Measurements from ENCODE around the gene RBM17.
"Not testable (repeated sequence)": the region's sequence is repeated elsewhere in the genome, so short reads cannot be mapped to it uniquely, and the experiment has no call there.

The RBM17 gene

DNA sequence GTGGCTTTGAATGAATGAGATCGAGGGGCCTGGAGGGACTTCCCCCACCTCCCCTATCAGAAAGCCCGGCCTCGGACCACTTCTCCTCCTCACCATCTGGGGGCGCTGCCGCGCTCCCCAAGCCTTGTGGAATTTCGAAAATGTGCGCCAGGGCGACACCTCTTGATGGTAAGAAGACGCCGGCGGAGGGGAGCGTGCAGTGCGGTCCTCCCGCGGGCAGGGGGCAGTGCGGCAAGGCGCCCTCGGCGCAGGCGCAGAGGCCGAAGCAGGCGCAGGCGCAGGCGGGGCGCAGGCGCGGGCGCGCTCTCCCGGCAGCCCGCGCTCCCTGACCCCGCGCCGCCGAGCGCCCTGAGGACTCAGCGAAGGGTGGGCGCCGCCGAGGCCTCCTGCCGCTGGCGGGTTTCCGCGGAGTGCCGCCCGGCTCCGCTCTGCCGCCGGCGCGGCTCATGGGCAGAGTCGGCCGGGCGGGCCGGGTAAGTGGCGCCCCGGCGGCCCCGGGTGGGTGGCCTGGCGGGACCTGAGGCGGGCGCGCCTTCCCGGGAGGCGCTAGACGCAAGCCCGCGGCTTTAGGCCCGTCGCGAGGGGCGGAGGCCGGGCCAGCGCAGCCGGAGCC lies at the start of gene RBM17:
TSS of gene RBM17 (plus strand) at position 314 of the 613 bp plus-strand sequence. CDS start 8,032 bp downstream, outside the sequence.
- peak; percentile 79 for DNase-seq (ENCODE audit: low read depth)

- no peak for DNase-seq (ENCODE audit: low read depth)
Observed at GRCh38 chr10:6039711-6040110, 49.1 kb upstream of the RBM17 start.

- DNase-seq (ENCODE audit: low read depth) = no peak
Observed at GRCh38 chr10:6040205-6040604, 48.6 kb upstream of the RBM17 start.

GRCh38 chr10:6043377-6043776 lies 45.5 kb upstream of the RBM17 start:
- DNase-seq (ENCODE audit: low read depth) = not testable (repeated sequence)

GRCh38 chr10:6044060-6044459 lies 44.8 kb upstream of the RBM17 start:
- no peak for DNase-seq (ENCODE audit: low read depth)

DNA sequence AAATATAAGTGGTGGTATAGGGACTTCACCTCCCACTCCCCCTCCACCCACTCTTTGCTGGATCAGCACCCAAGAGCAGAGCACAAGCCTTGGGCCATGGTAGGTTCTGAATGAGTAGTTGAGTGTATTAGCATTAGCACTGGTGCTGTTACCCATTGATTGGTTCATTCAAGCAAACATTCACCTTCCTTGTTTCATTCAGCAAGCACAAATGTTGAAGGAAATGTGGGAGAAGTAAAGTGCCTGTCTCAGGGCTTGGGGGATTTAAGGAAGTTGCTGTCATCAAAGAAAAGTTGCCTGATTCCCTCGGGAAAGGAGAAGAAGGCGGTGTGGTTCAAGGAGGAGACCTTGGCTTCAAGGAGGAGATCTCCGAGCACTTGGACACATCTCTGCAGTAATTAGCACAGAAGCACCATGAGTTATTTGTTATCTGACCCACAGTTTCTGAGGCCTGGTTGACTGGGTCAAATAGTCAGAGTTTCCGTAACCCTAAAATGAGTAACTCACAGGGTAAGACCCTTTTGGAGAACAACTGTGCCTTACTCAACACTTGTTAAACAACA lies 44.0 kb upstream of the RBM17 start:
- DNase-seq (ENCODE audit: low read depth) = no peak

DNA sequence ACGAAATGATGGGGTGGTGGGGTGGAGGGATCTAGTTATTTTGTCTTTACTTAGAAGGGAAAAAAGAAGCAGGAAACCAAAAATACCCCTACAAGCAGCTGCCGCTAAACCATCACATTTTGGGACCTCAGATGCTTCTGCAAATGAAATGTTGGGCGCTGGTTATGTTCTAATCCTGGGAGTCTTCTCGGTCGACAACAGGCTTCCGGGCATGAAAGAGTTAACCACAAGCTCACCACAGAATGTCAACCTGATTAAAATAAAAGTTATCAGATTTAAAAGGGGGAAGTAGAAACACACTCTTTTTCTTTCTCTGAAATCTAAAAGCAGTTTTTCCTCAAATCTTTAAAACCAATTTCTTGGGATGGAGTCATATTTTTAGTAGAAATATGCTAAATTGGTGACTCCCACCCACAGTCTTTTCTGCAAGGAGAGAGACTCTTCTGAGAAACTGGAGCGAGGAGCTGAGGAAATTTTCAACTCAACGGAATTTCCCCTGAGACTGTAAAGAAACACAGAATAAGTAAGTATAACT lies 43.5 kb upstream of the RBM17 start:
- DNase-seq (ENCODE audit: low read depth) = no peak

DNA sequence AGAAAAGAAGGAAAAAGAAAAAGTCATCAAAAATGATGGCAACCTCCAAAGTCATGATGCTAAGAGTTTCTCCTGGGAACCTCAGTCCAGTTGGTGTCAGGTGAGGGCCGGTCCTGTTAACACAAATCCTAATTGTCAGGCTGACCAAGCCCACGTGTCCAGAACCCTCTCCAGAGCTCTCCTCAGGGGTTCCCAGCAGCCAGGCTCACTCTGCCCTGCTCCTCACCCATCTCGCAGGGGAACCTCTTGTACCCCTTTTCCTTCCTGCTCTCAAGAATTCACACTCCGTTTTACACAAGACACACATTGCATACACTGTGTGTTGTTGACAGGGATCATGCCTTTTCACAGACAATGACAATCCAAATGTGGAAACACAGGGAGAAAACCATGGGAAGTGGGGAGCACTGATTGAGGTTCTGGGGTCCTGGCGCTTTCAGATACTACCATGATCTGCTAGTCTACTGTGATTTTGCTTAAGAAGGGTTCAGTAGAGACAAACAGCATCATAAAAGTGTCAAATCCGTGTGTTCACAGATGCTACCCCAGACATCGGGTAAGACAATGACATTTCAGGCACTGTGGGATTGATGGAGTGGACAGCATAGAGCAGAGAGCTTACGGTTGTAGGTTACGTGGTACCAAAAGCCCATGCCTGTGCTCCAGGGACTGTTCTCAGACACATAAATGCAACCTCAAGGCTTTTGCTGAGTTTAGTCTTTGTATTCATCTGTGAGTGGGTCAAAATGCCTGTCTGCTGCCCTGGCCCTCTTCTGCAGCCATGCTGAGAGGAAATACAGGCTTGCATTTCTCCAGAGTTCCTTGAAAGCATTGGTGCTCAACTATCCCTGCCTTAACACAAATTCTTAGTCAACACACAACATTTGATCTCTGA lies 42.7 kb upstream of the RBM17 start:
- no peak for DNase-seq (ENCODE audit: low read depth)

DNA sequence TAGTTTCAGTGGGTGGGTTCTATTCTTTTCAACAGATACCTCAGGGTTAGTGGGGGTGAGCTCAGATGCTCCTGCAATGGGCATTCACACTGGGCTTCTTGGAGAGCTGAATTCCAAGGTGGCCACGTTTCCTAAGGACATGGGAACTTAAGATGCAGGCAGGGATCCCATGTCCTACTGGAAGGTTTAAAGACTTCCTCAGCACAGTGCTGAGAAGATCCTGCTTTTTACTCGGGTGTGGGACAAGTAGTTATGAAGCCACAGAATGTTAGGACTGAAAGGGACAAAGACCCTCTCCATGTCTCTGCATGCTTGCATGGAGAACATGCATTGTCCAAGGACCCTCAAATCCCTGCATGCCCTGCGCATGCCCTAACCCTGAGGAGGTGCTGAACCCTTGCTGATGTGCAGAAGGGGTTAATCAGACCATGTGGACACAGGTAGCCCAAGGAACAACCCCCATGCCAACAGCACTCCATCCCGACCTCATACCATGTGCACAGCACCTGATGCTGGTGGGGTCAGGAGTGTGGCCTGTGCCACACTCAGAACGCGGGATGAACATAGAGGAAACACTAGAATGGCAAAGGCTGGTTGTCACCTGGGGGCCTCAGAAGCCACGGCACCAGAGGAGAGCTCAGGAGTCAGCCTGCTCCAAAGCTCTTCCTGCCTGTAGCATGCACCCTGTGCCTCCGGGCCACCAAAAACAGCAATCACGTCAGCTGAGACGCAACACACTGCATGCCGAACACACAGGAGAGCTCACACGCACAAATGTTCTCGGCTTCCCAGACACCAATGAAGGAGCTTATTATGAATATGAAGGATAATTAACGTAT lies 41.8 kb upstream of the RBM17 start:
- DNase-seq (ENCODE audit: low read depth) = no peak

- DNase-seq (ENCODE audit: low read depth) = no peak
Observed at GRCh38 chr10:6047847-6048246, 41.0 kb upstream of the RBM17 start.

GRCh38 chr10:6048281-6049030 lies 40.4 kb upstream of the RBM17 start:
- no peak for DNase-seq (ENCODE audit: low read depth)

- no peak for DNase-seq (ENCODE audit: low read depth)
Observed at GRCh38 chr10:6049031-6049400, 39.8 kb upstream of the RBM17 start.

- DNase-seq (ENCODE audit: low read depth) = no peak
Observed at GRCh38 chr10:6050801-6051445, 37.9 kb upstream of the RBM17 start.

GRCh38 chr10:6052247-6053221 lies 36.3 kb upstream of the RBM17 start:
- no peak for DNase-seq (ENCODE audit: low read depth)

DNA sequence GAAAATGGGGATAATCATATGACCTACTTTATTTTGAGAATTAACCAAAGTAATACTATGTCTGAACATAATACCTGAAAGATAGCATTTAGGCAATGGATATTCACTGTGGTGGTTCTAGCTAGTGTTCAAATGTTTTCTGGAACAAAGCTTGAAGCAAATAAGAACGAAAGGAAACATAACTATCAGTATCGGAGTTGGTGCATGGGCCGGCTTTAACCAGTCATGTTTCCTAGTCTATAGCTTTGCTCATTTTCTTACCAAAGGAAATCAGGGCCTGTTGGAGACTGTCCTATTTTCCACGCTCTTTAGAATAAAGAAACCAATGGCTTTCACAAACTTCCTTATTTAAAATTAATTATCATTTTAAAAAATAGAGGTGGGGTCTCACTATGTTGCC lies 35.5 kb upstream of the RBM17 start:
- no peak for DNase-seq (ENCODE audit: low read depth)

- no peak for DNase-seq (ENCODE audit: low read depth)
Observed at GRCh38 chr10:6053816-6054631, 34.8 kb upstream of the RBM17 start.

- no peak for DNase-seq (ENCODE audit: low read depth)
Observed at GRCh38 chr10:6054884-6055283, 34.0 kb upstream of the RBM17 start.

DNA sequence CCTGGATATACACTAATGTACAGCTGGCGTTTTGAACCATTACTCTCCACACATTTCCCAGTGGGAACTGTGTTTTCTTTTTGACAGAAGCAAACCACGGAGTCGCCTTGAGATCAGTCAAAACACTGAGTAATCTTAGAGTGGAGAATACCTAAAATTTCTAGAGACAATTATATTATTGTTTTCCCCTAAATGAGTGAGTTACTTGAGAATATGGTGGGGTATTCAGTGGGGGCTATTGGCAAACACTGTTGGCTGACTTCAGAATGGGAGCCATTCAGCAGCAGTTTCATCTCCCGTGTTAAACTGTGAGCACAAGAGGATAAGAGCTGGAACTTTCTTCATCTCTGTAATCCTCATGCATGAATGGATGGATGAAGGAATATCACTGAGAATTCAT lies 32.9 kb upstream of the RBM17 start:
- DNase-seq (ENCODE audit: low read depth) = no peak

Data from non-pigmented ciliary epithelial cell (primary cell).